GM12864 (cell line): ENCODE measurements around the gene CTTN.

ENCODE experiments used
- DNase-seq: peaks from one replicate; pipeline ENCODE4 v3.0.0-alpha.2; 2011; ENCODE audit warnings: low read depth
- H3K4me3 ChIP-seq: 2 replicates; pipeline ENCODE4 v1.5.1; 2011; ENCODE audit warnings: mild to moderate bottlenecking, low read depth, low read length, control low read depth
- TF ChIP-seq, protein P1 (sequence below): IDR thresholded peaks from 2 replicates; pipeline ENCODE4 v1.5.1; 2011; ENCODE audit warnings: low read depth, mild to moderate bottlenecking, moderate library complexity, low read length, control low read depth, inconsistent platforms; ENCODE audit errors: missing control alignments

Gene CTTN

DNA sequence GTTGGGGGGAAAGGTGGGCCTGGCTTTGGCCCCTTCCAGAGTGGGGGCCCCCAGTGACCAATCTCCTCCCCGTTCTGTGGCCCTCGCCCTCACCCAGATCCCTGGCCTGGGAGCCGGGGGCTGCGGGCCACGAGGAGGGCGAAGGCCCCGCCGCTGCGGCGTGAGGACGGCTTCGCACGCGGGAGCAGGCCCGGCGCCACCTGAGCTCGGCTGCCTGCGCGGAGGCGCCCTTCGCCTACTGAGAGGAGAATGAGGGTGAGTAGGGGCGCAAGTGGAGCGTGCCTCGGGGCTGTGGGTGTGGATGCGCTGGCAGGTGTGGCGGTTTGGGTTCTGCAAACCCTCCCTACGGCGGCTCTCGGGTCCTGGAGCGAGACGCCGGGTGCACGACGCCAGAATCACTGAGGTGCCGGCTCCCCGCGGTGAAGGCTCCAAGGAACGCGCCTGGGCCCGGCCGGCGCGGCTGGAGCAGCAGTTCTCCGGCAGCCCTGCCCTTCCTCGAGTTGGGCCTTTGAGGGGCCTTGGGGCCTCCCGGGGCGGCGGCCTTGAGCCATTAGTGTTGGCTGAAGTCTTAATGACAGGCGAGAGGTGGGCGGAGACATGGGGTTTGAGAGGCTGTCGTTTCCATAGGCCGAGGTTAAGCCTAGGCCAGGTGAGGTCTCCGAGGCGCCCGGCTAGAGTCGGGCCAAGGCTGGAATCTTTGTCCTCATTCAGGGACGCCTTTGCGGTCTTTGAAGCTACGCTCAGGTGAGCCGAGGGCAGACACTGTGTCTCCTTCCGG, 65.3 kb downstream of the CTTN start:
- TF ChIP-seq, protein P1, sequence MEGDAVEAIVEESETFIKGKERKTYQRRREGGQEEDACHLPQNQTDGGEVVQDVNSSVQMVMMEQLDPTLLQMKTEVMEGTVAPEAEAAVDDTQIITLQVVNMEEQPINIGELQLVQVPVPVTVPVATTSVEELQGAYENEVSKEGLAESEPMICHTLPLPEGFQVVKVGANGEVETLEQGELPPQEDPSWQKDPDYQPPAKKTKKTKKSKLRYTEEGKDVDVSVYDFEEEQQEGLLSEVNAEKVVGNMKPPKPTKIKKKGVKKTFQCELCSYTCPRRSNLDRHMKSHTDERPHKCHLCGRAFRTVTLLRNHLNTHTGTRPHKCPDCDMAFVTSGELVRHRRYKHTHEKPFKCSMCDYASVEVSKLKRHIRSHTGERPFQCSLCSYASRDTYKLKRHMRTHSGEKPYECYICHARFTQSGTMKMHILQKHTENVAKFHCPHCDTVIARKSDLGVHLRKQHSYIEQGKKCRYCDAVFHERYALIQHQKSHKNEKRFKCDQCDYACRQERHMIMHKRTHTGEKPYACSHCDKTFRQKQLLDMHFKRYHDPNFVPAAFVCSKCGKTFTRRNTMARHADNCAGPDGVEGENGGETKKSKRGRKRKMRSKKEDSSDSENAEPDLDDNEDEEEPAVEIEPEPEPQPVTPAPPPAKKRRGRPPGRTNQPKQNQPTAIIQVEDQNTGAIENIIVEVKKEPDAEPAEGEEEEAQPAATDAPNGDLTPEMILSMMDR, result no peak
- no peak for DNase-seq
- no peak overlapping the region for H3K4me3 ChIP-seq

DNA sequence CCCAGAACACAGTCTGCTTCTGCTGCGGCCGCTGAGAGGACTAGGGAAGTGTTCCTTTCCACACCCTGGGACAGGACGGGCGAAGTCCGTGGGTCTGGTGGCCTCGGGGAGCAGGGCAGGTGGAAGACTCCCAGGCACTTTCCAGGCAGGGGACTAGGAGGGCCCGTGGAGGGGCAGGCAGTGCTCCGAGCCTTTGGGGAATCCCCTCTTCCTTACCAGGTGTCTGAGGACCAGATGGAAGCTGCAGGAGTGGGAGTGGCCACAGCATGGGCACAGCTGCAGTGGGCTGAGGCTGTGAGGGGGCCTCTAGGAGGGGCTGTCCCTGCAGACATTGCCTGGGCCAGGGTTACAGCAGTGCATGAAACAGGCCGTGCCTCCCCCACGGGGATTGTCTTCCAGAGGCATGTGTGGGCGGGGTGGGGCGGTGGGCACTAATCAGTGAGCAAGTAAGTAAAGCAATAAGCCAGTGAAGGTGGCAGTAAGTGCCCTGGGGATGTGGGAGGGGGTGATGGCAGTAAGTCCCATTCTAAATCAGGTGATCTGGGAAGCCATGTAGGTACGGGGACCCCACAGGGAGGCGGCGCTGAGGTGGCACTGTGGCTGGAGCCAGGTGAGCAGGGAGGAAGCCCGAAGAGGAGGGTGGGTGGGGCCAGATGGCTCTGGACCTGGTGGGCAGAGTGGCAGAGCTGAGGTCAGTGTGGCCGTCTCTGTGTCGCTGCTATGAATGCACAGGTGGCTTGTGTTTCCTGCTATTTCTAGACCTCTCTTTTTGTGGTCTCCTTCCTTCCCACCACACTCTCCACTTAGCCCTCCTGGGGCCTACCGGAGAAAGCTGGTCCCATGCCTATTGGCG, 66.4 kb downstream of the CTTN start:
- no peak for DNase-seq
- TF ChIP-seq, protein P1, result no peak
- H3K4me3 ChIP-seq, result no peak overlapping the region

DNA sequence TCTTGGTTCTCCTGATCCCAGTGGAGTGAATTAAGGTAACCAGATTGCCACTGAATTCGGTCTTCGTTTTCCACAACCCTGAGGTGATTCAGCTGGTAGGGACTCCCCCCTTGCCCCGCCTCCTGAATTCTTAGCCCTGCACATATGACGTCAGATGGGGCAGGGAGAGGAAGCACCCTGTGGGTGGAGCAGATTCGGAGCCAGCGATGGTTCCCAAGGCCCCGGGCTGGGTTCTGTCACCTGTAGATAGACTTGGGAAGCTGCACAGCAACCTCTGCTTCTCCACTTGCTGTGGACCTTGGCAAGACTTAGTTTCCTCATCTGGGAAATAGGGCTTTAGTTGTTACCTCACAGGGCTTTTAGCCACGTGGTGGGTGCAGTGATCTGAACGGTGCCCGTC, 67.8 kb downstream of the CTTN start:
- no peak for DNase-seq
- H3K4me3 ChIP-seq, result no peak overlapping the region
- TF ChIP-seq, protein P1, result no peak

DNA sequence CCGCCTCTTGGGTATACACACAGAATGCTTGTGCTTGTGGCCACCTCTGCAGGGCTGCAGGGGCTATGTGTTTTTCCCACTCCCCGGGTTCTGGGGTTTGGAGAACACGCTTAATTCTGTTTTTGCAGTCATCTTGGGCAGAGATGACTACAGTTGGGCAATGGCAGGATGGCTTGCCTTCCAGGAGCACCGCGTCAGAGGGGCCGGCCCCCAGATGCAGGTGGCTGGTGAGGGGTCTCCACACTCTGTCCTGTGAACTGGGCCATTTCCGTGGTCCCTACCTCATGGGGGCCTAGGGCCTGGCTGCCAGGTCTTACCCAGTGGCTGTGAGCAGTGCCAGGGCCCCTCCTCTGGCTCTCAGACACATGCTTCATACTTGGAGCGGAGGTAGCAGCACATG, 68.3 kb downstream of the CTTN start:
- TF ChIP-seq, protein P1, result no peak
- H3K4me3 ChIP-seq, result no peak overlapping the region
- DNase-seq, result no peak

DNA sequence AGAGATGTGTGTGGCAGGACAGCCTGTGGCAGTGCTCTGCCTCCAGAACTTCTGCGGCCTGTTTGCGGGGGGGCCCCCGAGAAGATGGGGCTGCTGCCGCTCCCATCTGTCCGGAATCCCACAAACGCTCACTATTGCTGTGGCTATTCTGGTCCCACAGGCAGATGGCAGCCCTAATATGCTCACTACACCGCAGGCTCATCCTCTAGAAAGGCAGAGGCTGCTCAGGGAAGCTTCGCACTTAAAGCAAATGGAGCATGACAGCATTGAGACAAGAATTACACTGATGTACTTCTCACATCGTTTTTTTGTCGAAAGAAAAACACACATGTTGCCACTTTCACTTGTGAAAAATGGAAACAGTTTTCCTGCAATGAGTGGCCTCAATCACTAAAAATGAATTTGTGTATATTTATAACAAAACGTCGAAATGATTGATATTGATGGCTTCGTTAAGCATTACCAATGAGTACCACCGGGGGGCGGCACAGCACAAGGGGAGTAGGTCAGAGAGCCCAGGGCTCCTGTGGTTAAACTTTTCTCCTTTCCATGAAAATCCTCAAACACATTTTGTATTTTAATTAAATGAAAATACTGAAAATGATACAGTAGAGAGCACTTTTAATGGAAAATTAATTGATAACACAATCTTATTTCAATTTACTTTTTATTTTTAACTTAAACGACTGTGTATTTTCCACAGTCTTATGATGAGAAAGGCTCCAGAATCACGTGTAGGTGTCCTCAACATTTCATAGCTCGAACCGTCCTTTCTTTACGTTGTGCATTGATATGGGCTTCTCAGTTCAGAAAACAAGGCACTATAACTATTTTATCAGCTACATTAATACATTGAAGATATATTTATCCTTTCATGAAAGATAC, 69.1 kb downstream of the CTTN start:
- no peak overlapping the region for H3K4me3 ChIP-seq
- DNase-seq, result no peak
- TF ChIP-seq, protein P1, result peak; percentile 74

DNA sequence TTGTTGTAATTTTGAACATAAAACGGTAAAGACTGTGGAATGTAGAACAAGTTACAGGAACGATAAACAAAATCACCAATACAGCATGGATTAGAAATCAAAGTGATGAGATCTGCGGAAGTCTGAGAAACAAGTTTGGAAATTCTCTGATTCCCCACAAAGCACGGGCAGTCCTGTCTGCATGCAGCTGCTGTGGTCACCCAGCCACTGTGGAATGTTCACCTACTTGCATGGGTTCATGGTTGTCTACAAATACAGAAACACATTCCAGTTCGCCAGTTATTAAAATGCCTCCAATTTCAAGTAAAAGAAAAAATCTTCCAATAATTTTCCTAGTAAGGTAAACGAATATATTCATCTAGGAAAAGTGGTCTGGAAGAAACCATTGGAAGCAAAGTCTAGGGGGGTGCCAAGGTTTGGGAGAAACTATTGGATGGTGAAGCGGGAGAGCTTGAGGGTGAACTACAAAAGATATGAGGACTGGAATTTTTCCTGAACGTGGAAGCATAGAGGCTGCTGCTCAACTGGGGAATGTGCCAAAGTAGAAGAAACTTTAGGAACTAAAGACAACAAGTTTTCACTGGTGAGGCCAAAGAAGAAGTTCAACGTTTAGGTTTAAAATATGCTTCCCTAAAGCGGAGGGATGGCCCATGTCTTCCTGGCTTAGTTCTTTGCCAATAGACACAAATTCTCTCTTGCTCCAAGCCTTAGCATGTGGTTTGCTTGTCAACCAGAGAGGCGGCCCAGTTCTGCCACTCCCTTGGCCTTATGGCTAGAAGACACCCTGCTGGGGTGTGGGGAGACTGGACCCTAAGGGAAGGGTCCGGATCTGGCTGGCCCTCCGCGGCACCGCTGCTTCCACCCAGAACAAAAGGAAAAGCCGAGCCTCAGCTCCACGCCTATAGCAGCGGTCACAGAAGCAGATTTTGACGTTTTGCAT, 70.2 kb downstream of the CTTN start:
- DNase-seq, result no peak
- TF ChIP-seq, protein P1, result no peak
- H3K4me3 ChIP-seq, result no peak overlapping the region
